NCI-H1105 treated with DMSO at 0.1 percent for 48 hours (cell line): ENCODE results near the gene ANXA11.
"Not testable (repeated sequence)": the region's sequence is repeated elsewhere in the genome, so short reads cannot be mapped to it uniquely, and the experiment has no call there.

Experiments used
- DNase-seq: peaks from one replicate; lab custom pipeline; 2025; lab: John Stamatoyannopoulos, UW

The ANXA11 gene

DNA sequence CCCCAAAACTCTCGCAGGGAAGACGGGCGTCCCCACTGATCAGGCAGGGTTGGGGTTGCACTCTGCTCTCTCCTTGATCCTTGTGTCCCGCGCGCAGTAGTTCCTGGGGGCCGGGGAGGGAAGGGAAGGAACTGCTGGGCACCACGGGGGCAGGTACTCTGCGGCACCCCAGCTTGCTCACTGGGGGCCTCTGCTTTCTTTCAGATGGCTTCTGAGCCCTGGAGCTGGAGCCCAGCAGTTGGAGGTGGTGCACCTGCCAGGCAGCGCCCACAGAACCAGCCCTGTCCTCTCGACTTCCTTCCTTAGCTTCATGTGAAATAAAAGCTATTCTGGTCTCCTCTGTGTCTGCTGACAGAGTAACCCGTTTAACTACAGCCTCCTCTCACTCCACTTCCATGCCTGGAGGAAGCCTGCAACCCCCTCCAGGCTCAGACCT is 60.6 kb downstream of the ANXA11 start:
- DNase-seq = no peak

DNA sequence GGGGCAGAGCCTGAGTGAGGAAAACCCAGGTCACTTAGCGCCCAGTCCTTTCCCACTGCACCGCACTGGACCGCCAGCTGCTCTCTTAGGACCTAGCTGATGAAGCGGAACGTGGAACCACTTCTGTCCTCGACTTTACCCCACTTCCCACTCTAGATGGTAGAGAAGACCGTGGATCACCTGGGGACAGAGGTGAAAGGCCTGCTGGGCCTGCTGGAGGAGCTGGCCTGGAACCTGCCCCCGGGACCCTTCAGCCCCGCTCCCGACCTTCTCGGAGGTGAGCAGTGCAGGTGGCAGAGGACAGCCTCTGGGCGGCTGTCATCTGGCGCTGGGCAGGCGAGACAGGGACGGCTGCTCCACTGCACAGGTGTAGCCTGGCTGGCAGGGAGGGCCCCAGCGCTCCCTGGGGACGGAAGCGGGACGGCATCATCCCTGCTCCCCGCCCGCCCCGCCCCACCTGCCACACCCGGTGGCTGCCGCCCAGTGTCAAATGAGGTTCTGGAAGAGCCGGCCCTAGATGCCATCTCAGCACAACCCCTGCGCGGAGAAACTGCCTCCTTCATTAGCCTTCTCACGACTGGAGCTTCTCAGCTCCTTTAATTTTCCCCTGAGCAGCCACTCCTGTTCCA is 61.2 kb downstream of the ANXA11 start:
- DNase-seq = peak; percentile 48

DNA sequence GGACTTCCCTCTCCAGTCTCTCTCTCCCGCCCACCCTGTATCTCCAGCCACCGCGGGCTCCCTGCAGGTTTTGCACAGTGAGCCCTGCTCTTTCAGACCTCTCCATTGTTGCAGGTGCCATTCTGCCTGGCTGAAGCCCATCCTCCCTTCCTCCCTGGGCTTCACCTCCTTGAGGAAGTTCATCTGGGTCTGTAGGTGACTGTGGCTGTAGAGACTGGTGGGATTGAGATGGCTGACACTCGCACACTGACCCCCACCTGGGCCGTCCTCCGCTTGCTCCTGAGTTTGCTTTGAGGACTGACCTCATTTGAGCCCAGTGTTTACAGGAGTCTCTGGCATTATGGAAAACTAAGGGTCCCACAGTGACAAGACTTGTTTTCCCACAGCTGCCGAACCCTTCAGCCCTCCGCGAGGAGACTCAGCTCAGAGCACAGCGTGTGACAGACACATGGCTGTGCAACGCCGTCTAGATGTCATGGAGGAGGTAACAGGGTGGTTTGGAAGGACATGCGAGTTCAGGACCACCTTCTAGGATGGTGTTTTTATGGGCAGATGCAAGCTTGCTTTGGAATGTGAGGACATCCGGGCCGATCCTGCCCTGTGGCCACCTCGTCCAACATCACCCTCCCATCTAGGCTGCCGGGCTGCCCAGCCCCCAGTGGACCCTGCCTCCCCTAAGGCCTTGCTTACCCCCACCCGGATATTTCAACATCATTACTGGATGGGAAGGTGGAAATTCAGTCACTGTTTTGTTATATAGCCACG is 63.5 kb downstream of the ANXA11 start:
- no peak for DNase-seq

DNA sequence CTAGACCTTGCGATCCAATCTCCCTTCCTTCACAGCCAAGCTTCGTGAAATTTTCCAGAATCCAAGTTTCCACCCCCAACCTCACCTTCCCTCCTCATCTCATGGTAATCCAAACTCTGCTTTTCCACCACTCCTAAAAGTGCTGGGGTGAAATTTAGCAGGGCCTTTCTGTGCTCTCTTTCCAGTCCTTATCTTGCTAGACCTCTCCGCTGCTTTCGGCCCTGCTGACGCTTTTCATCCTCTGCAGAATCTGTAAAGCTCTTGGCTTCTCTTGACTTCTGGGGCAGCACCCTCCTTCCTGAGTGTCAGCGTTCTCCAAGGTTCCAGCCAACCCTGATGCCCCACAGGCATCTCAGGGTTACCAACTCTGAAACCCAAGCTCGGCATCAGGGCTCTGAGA is 65.1 kb downstream of the ANXA11 start:
- no peak for DNase-seq

DNA sequence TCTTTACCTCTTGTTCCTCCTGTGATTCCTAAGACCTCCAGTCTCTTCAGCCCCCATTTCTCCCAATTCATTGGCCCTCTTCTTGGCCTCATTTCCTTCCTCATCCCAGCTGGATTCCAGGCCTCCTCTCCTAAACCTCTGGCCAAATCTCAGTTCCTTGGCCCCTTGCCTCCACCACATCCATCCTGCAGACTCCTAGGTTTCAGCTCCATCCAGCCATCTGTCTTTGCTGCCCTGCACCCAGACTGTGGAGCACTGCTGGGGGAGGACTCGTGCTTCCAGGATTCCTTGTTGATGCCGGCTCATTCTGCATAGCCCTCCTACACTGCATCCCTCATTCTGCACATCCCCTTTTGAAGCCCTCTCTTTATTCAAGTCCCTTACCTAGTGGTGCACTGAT is 66.1 kb downstream of the ANXA11 start:
- no peak for DNase-seq

DNA sequence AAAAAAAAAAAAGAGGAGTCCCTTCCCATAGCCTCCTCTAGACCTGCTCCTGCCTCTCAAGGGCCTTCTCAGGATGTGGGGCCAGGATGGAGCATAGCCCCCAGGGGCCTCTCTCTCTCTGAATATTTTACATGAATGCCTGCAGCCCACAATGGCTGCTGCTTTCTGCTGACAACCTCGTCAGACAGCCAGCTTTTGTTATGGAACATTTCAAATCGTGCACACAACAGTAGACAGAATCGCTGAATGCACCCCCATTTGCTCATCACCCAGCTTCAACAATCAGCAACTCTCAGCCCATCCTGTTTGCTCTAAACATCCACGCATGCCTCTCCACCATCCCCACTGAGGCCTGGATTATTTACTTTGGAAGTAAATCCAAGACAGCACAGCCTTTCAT is 67.4 kb downstream of the ANXA11 start:
- no peak for DNase-seq

DNA sequence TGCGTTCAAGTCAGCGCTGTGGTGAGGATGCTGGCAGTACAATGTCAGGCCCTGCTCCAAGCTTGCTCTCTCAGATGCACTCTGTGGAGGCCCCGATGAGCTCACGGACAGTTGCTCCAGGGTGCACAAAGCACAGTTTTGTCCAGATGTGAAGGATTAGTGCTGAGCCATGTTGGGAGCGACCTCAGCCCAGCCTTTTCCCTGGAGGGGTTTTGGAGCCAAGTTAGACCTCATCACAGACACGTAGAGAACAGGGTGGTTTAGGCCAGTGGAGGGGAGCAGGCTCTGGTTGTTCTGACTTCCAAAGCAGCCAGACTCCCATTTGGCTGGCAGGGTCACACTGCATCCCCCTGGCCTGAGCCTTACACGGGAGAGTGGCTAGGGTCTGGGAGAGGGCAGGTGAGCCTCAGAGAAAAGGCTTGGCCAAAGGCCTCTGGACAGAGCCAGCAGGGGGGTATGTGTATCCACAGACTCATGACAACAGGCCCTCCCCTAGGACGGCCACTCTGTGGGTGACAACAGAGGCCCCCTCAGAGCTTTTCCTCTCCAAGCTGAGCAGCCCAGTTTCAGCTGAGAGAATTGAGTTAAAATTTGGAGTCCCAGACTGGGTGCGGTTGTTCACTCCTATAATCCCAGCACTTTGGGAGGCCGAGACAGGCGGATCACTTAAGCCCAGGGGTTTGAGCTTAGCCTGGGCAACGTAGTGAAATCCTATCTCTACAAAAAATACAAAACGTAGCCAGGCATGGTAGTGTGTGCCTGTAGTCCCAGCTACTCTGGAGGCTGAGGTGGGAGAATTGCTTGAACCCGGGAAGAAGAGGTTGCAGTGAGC is 68.1 kb downstream of the ANXA11 start:
- DNase-seq = no peak

DNA sequence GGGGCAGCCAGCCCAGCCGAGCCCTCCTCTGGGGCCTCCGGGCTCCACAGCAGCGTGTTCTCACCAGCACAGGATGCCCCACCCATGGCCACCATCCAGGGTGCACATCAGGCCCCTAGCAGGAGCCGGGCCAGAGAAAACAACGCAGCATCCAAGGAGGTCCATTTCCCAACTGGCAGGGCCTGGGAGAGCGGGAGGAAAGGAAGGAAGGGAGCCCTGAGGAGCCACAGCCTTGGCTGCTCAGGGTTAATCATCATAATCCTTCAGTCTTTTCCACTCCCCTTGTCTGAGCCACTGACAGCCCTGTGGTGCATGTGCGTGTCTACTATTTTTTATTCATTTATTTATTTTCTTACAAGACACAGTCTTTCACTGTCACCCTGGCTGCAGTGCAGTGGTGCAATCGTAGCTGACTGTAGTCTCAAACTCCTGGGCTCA is 69.2 kb downstream of the ANXA11 start:
- DNase-seq = no peak

DNA sequence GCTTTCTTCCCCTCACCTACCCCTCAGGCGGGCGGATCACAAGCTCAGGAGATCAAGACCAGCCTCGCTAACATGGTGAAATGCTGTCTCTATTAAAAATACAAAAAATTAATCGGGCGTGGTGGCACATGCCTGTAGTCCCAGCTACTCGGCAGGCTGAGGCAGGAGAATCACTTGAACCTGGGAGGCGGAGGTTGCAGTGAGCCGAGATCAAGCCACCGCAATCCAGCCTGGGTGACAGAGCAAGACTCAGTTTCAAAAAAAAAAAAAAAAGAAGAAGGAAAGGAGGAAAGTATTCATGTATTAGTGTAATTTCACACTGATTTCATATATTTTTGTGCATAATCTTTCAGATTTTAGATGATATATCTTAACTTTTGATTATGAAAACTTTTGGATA is 71.7 kb downstream of the ANXA11 start:
- DNase-seq = not testable (repeated sequence)

DNA sequence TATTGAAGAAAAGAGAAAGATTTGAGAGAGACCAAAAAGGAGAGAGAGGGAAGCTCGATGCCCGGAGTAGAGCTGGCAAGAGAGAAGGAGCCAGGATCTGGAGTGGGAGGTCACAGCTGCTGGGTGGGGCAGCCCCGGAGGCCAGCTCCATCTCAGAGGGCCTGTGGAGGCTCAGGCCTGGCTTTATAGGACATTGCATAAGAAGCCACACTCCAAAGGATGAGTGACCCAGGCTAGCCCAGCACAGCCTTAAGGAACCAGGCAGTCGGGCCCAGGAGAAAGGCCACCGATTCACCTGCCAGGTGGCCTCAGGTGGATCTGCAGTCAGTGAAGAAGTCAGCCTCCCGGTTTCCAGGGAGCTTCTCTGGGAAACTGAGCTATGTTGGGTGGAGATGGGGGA is 72.1 kb downstream of the ANXA11 start:
- no peak for DNase-seq

DNA sequence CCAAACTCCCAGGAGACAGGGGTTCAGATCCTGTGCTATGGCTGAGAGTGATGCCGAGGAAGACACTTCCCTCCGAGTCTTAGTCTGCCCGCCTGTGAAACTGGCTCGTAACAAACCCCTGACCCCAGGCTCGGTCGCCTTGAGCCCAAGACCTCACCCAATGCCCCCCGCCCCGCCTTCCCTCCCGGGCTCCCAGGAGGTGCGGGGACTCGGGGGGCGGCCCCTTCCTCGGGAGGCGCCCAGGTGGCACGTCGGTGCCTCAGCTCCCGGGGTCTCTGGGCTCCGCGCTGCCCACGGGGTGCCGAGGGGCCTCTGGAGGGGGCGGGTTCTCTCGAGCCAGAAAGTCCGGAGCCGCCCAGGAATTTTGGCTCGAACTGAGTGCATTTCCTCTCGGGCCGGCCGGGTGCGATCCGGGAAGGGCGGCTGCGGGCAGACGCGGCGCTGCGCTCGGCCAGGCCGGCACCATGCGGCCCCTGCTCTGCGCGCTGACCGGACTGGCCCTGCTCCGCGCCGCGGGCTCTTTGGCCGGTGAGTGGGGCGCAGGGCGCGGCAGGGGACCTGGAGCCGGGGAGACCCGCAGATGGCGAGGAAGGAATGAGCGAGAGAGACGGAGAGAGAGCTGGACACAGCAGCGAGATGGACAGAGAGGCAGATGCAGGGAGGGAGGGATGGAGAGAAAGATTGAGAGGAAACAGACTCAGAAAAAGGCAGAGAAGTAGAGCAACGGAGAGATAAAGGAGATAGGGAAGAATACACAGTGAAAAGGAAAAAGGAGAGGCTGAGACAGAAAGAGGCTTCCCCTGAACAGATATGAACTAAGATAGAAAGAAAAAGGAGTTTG is 72.8 kb downstream of the ANXA11 start, which contains the start of gene PLAC9:
PLAC9 (plus strand) TSS at position 432 of the 841 bp plus-strand sequence; CDS start at position 465, 33 bp downstream.
- no peak for DNase-seq

DNA sequence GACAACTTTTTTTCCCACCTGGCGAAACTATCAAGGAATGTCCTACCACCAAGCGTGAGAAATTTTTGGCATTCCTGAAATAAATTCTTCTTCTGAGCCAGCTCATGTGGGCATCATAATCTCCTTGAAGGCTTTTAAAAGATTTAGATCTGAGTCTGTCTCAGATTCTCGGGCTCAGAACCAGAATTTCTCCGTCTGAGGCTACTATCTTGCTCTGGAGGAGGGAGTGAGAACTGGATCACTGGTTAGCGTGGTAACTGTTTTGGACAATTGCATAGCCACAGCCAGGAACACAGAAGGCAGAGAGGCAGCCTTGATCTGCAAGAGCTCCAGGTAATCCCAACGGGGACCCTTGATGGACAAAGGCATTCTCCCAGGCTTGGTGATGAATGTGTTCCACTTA is 73.8 kb downstream of the ANXA11 start:
- no peak for DNase-seq

DNA sequence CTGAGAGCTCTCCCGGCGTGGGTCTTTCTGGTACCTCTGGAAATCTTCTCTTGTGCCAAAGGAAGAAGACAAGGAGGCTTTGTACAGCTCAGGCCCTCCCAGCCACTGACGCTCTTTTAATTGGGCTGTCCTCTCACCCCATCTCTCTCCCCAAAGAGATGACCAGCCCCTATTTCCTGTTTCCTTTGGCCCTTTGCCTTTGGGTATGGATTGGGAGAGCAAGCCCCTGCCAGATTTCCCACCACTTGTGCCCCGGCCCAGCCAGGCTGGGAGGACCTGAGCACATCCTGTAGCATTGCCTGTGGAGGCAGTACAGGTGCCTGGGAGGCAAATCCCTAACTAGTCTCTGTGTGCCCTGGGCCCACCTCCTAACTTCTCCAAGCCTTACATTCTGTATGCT is 78.5 kb downstream of the ANXA11 start:
- no peak for DNase-seq

DNA sequence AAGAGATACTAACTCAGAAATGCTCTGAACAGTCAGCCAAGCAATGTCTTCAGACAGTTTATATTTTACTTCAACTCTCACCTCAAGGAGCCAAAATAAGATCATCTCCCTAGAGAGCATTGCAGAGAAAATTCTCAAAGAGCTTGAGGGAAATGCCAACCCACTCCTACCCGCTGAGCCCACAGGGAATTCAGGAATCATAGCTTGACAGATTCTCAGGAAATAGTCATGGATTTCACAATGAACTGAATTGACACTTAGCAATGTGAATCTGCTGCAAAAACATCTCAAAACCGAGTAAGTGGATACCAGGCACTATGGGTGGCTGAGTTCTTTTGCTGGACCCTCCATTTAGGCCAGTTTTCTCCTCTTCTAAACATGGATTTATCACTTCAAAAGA is 82.6 kb downstream of the ANXA11 start:
- DNase-seq = no peak

DNA sequence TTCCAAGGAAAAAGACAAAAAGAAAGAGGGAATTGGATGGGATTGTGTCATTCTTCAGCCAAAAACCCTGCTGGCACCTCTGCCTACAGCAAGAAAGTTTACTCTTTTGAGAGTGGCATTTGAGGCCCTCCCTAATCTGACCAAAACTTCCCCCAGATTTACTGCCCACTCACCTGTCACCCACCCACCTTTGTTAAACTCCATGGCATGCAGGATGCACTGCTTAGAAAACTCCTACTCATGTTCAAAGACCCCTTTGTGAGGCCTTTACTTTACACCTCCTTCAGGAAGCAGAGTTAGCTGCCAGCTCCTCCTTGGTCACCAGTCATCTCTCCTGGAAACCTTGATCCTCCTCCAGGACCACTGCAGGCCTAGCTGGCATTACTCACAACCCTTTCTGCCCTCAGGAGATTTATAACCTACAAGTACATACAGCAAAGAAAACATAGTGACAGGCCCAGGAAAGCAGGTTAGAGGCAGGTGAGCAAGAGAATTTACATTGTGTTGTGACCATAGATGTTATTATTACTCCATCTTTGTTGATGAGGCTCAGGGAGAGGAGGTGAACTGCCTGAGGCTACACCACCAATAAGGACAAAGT is 83.1 kb downstream of the ANXA11 start:
- no peak for DNase-seq

DNA sequence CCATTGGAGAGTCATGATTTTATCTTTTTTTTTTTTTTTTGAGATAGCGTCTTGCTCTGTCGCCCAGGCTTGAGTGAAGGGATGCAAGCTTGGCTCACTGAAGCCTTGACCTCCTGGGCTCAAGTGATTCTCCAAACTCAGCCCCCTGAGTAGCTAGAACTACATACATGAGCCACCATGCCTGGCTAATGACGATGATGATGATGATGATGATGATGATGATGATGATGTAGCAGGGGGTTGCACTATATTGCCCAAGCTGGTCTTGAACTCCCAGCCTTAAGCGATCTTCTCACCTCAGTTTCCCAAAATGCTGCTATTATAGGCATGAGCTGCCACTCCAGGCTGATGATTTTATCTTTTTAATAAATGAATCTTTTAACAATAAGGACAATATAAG is 86.7 kb downstream of the ANXA11 start:
- DNase-seq = no peak

DNA sequence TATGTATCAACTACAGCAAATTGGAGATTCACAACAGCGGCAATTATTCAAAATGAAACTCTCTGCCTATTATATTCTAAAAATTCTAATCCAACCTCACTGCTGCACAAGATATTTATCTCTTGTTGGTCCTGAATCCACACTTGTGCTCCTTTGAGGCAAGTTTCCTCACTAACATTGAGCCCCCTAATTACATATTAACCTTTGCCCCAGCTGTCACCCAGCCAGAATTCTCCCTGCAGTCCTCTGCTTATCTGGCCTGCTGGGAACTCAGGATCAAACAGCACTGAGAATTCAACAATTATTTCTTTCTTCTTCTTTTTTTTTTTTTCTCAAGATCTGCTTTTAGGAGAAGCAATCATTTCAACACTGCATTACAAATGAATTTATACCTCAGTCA is 94.4 kb downstream of the ANXA11 start:
- no peak for DNase-seq

DNA sequence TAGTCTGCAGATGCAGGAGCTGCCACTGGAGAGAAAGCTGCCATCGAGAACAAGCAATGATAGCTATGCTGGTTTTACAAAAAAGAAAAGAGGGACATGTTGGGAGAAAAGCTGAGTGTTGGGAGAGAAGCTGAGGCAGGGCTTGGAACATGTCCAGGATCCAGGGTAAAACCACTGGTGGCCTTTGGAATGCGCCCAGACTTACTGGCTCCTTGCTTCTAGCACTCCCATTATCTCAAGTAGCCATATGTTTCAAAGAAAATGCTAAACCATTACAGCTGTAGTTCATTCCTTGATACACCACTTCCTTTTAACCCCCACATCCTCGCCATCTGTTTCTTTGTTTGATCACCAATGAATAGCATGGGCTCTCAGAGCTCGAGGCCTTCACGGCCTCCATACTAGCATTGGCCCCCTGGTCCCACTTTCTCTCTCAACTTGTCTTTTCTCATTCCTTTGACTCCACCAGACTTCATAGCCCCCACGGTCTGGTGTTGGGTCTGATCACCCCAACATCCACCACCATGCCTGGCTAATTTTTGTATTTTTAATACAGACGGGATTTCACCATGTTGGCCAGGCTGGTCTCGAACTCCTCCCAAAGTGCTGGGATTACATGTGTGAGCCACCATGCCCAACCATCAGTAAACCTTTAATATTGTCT is 96.6 kb downstream of the ANXA11 start:
- no peak for DNase-seq

DNA sequence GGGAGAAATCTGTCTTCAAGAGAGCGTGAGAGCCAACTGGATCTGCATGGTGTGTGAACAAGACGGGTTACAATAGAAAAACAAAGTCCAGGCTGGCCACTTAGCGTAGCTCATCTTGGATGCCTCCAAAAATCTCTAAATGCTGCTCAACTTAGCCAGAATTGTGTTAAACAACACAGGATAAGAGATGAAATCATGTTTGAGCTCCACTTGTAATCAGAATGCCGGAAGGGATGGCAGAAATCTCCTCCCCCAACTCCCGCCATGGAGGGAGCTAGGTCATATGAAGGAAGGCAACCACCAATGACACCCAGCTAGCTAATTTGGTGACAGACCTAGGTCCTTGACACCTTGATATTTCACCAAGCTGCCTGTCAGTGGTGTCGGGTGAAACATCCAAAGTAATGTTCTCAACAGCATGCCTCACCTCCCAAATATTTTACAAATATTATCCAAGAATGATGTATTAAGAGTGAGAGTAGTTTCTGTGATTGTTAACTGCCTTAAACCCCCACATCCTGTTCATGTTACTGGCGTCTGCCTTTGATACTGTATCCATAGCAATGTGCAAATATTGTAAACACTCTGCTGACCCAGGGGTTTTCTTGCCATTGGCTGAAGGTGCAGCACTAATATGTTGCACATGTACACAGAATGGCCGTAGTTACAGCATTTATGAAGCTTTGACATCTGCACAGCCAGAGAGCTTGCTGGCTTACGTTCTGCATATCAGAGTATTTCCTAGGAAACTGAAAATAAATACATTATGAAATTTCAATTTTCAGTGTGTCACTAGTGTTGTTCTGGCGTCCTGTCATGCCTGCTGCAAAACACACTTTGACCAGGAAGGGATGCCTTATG is 101.0 kb downstream of the ANXA11 start:
- DNase-seq = no peak
